GM12872 (cell line): ENCODE measurements around the gene TMEM72.

ENCODE experiments used
- TF ChIP-seq, protein P1 (sequence below): IDR thresholded peaks from 3 replicates; pipeline ENCODE4 v1.5.1; 2011; ENCODE audit warnings: low read depth, mild to moderate bottlenecking, low read length, moderate library complexity; ENCODE audit not compliant: insufficient read depth

Gene TMEM72

DNA sequence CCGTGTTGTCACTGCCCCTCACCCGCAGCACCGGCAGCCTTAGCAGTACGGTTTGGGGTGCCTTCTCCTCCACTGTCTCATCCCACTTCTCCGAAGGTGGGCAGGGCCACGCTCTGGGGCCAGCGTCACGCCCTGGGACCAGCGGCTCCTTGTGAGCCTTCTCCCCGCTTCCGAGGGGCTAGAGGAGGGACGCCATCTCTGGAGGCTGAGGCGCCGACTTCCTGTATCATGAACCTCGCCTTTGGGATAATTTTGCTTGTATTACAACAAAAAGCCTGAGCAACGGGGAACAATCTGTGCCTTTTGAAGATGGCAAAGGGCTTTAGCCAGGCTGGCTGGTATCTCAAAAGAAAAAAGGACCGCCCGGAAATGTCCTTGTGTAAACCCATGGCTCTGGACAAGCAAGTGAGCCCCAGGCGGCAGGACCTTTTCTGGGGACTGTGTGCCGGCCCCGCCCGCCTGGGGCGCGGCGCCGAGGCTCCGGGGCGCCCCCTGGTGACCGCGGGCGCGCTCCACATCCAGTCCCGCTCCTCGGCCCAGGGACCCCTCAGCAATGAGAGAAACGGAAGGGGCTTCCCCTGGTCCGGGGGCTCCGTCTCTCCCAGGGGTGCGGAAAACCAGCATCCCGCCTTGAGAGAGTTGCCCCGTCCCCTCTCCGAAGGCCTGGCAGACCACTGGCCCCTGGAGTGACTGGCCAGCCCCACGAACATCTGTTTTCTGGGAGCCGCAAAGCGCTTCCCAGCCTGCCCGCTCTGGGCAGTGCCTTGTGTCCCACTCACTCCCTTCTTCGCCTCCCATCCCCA lies 63.7 kb downstream of the TMEM72 start:
- TF ChIP-seq, protein P1, sequence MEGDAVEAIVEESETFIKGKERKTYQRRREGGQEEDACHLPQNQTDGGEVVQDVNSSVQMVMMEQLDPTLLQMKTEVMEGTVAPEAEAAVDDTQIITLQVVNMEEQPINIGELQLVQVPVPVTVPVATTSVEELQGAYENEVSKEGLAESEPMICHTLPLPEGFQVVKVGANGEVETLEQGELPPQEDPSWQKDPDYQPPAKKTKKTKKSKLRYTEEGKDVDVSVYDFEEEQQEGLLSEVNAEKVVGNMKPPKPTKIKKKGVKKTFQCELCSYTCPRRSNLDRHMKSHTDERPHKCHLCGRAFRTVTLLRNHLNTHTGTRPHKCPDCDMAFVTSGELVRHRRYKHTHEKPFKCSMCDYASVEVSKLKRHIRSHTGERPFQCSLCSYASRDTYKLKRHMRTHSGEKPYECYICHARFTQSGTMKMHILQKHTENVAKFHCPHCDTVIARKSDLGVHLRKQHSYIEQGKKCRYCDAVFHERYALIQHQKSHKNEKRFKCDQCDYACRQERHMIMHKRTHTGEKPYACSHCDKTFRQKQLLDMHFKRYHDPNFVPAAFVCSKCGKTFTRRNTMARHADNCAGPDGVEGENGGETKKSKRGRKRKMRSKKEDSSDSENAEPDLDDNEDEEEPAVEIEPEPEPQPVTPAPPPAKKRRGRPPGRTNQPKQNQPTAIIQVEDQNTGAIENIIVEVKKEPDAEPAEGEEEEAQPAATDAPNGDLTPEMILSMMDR: peak; percentile 85

DNA sequence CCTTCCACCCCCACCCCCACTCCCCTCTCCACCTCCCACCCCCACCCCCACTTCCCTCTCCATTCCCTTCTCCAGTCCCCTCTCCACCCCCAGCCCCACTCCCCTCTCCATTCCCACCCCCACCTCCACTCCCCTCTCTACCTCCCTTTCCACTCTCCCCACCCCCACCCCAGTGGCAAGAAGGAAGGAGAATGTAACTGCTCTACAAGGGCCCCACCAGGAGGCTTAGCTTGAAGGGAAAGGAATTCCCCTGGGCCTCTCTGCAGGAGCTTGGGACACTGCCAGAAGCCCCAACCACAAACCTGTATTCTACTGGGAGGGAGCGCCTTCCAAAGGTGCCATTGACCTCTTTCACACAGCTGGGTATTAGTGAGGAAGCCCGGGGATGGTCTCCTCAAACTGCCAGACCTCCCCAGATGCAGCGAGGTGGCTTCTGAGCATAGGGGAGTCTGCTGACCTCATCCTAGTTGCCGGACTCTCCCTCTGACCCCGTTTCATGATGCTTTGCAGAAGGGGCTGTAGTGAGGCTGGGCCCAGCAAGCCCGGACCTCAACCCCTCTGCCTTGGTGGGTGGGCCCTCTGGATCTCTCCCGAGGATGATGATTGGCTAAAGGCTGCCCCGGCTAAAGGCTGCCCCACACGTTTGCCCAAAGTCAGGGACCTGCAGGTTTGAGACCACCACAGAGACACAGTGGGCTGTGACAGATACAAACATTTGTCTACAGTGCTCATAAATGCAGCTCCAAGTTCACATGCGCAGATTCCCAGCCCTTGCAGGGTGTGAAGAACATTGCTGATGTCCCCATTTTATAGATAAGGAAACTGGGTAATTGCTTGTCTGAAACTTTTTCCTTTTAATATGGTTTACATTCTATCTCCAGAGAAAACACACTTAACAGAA lies 64.5 kb downstream of the TMEM72 start:
- TF ChIP-seq, protein P1: no peak

DNA sequence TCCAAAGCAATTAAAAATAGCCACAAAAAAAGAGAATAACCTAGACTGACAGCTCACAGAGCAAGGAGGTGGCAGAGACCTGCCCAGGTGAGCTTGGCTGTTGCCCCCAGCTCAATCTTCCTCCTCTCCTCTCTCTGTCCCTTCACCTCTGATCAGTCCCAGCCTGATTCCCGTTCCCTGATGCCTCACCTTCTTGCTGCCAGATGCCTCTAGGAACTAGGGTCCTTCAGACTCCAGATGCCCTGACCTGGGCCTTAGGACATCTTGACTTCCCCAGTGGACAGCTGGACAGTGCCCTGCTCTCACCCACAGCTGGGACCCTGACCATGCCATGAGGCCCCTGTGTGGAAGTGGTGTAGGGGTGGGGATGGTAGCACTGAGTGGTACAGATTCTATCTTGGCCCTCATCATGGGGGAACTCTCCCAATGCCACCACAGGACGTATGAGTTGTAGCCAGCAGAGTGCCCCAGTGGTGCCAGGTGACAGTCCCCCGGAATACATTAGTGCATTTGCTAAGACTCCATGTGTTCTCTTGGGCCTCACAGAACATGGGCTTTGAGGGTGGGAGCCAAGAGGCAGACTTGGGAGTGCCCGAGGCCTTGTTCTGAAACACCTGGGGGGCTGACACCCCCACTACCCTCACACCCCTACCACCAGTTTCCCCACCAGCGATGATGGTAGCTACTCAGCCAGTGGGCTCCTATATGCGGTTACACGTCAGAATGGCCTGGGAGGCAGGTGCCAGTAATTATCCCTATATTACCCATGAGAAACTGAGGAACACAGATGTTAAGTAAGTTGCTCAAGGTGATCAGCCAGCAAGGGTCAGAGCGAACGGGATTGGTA lies 65.4 kb downstream of the TMEM72 start:
- TF ChIP-seq, protein P1: no peak

DNA sequence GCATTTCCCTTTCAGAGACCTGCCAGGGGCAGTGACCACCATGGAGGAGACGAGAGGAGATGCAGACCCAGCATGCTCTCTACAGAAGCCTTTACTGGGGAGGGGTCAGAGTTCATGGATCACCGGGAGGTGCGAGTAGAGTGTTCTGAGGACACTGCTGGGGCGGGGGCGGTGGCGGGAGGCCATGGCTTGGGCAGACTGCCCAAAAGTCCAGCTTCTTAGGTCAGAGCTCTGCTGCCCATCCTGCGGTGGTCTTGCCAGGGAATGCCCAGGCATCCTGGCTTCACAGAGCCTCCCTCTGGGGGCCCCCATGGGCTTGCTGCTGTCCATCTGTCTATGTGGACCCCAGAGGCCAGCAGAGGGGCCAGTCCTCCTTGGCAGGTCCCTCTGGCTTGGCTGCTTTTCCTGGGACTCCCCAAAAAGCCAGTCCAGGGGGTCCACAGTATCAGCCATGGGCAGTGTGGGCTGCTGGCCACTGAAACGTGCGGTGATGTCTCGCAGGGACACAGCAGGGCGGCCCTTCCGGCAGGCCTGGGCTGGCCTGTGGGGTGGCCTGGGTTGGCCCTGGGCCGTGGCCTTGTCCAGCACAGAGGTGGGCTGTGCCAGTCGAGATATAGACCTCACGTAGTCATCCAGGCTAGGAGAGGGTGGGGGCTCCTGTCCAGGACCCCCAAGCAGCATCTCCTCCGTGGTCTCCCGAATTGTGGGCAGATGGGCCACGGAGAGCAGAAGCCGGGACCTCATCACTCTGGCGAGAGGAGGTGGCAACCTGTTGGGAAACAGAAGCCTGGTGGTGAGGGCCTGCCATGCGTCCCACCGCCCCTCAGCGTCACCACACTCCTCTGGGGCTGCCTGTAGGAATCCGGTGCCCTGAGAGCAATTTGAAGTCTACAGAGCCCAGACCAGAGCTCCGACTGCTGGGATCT lies 66.4 kb downstream of the TMEM72 start:
- TF ChIP-seq, protein P1: no peak

DNA sequence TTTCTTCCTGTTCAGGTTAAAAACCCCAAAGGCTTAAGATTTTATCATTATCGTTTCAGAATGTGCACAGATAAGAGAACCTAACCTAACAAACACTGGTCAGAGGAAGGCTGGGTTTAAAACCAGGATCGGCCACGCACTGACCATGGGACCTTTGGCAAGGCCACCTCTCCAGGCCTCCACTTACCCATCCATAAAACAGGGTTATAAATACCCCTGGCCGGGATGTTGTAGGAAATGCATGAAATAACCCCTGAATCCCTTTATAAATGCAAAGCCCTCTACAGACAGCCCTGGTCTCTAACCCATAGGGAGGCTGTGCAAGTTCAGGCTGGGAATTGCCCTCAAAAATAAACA lies 67.1 kb downstream of the TMEM72 start:
- TF ChIP-seq, protein P1: no peak

DNA sequence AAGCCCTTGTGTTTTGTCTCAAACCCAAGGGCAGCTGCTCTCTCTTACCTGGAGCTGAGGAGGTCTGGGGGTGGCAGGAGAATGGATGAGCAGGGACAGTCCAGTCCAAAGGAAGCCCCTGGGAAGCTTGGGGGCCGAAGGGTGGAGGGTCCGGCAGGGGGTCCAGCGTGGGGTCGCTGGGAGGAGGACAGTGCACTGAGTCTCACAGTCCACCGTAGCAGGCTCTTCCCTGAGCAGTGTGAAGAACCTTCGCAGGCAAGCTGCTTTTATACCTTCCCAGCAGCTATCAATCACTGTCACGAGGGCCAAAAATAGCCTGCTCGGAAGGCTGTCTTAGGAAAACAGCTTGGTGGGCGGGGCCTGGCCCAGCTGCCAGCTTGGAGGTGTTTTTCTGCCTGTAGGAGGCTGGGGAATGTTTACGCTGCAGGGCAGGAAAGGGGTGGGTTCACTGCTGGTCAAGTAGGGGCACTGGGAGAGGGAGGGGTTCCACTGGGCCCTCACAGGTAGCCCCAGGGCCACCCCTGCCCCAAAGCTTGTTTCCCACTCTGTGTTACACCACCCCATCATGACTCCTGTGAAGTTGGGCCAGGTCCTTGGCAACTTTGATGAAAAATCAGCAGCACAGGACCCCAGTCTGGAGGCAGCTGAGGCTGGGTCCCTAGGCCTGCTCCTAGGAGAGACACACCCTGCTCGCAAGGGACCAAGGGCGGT lies 67.6 kb downstream of the TMEM72 start, which contains the start of gene DEPP1:
Gene DEPP1, minus strand, starts transcription at position 240 of the 711 bp plus-strand sequence. CDS start 779 bp downstream, outside the sequence.
- TF ChIP-seq, protein P1: no peak
